ENCODE results near the gene MRPS23. TPM values are rescaled to one million over a fixed set of nuclear protein-coding genes. Genes with fewer than 3 reads are reported as not detected.

MRPS23 gene
- total RNA-seq, 1 donor from 2014 or later = 28.3 TPM

GRCh38 chr17:57875290-57876022 is 25.6 kb upstream of the MRPS23 start:
- no peaks in the 10 kb centered on the region for H3K9me3 Mint-ChIP-seq (ENCODE audit: unreplicated experiment)
- peak overlapping the region; percentile 92 for H3K27ac Mint-ChIP-seq (ENCODE audit: unreplicated experiment)
- H3K4me3 Mint-ChIP-seq (ENCODE audit: unreplicated experiment) = peak overlapping the region; percentile 27
- peaks cover 69% of the 10 kb centered on the region for H3K4me1 Mint-ChIP-seq (ENCODE audit: unreplicated experiment)
- peak; percentile 58 for TF ChIP-seq CTCF (IDR thresholded peaks at IDR 0.05)
- no peaks in the 10 kb centered on the region for H3K27me3 Mint-ChIP-seq (ENCODE audit: unreplicated experiment)
- DNase-seq (ENCODE audit: extremely low spot score, unreplicated experiment) = peak; percentile 98
- peaks cover 18% of the 10 kb centered on the region for H3K36me3 Mint-ChIP-seq (ENCODE audit: unreplicated experiment)

GRCh38 chr17:57874434-57875289 is 24.8 kb upstream of the MRPS23 start:
- Mint-ChIP-seq H3K4me1 (ENCODE audit: unreplicated experiment) (peaks cover 69% of the 10 kb centered on the region), H3K4me3 (ENCODE audit: unreplicated experiment) (peak overlapping the region; percentile 45), H3K36me3 (ENCODE audit: unreplicated experiment) (peaks cover 24% of the 10 kb centered on the region), H3K27me3 (ENCODE audit: unreplicated experiment) (no peaks in the 10 kb centered on the region), H3K9me3 (ENCODE audit: unreplicated experiment) (no peaks in the 10 kb centered on the region), H3K27ac (ENCODE audit: unreplicated experiment) (peak overlapping the region; percentile 92)
- TF ChIP-seq CTCF (IDR thresholded peaks at IDR 0.05) = no peak
- peak; percentile 96 for DNase-seq (ENCODE audit: extremely low spot score, unreplicated experiment)

GRCh38 chr17:57874058-57874419 is 24.2 kb upstream of the MRPS23 start:
- Mint-ChIP-seq H3K9me3 (ENCODE audit: unreplicated experiment) (no peaks in the 10 kb centered on the region), H3K4me1 (ENCODE audit: unreplicated experiment) (peaks cover 69% of the 10 kb centered on the region), H3K36me3 (ENCODE audit: unreplicated experiment) (peaks cover 24% of the 10 kb centered on the region), H3K27me3 (ENCODE audit: unreplicated experiment) (no peaks in the 10 kb centered on the region), H3K27ac (ENCODE audit: unreplicated experiment) (peak overlapping the region; percentile 89), H3K4me3 (ENCODE audit: unreplicated experiment) (no peak overlapping the region)
- TF ChIP-seq CTCF (IDR thresholded peaks at IDR 0.05) = no peak
- no peak for DNase-seq (ENCODE audit: extremely low spot score, unreplicated experiment)

GRCh38 chr17:57873261-57874057 is 23.6 kb upstream of the MRPS23 start:
- H3K9me3 Mint-ChIP-seq (ENCODE audit: unreplicated experiment) = no peaks in the 10 kb centered on the region
- peaks cover 69% of the 10 kb centered on the region for H3K4me1 Mint-ChIP-seq (ENCODE audit: unreplicated experiment)

More at GRCh38 chr17:57873261-57874057, 23.6 kb upstream of the MRPS23 start:
- peak overlapping the region; percentile 89 for H3K27ac Mint-ChIP-seq (ENCODE audit: unreplicated experiment)
- no peak for TF ChIP-seq CTCF (IDR thresholded peaks at IDR 0.05)
- no peak for DNase-seq (ENCODE audit: extremely low spot score, unreplicated experiment)
- no peak overlapping the region for H3K4me3 Mint-ChIP-seq (ENCODE audit: unreplicated experiment)
- no peaks in the 10 kb centered on the region for H3K27me3 Mint-ChIP-seq (ENCODE audit: unreplicated experiment)
- H3K36me3 Mint-ChIP-seq (ENCODE audit: unreplicated experiment) = peaks cover 24% of the 10 kb centered on the region

Data from osteocyte (in vitro differentiated cells).